Central memory CD4-positive, alpha-beta T cell (primary cell): Measurements from ENCODE around the gene ATP6V0E2.
A peak's percentile ranks its signal among the peaks of the same experiment; 100 is the strongest.
"Not testable (repeated sequence)": the region's sequence is repeated elsewhere in the genome, so short reads cannot be mapped to it uniquely, and the experiment has no call there.

Source experiments
- DNase-seq: peaks from one replicate; pipeline ENCODE4 v3.0.0; 2022
- total RNA-seq, 3 experiments: gene quantifications; one replicate each; lab custom pipeline; 2026; lab: John Stamatoyannopoulos, UW

Gene ATP6V0E2
- 31.2 to 65.4 (median 41.7) reads per million in 3 experiments for total RNA-seq

DNA sequence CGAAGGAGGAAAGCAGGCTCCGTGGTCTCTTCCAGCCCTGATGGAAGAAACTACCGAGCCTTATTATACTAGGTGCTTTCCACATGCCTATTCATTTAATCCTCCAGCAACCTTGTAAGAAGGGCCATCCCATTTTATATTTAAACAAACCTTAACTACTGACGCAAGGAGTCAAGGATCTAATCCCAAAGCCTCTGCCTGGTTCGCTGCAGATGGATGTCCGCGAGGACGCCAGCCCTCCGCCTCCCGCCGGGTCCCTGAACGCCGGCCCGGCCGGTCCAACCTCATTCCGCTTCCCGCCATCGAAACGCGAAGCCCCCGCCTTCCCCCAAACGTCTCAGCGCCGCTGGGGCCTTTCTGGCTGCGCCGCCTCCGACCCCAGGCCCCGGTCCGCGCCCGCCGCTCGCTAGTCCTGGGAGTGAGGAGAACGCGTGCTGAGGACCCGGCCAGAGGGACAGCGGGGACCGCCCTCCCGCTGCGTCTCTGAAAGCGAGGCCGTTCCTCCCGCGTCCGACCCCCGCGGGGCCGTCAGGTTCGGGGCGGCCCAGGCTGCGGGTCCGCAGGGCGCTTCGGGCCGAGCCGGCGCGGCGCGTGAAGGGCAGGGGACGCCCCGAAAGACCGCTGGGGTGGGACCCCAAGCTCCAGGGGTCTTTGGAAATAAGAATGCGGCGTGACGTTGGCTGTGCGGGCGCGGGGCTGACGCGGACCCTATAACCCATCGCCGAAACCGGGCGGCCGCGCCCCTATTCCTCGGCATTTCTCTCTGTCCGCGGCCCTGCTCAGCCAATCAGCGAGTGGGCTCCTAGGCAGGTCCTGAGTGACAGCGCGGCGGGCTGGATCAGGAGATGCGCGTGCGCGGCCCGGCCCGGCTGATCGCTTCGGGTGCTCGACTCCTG lies at the start of gene ATP6V0E2:
TSS of gene ATP6V0E2 (plus strand) at position 896 of the 896 bp plus-strand sequence. CDS start 97 bp downstream, outside the sequence.
- peak; percentile 88 for DNase-seq

DNA sequence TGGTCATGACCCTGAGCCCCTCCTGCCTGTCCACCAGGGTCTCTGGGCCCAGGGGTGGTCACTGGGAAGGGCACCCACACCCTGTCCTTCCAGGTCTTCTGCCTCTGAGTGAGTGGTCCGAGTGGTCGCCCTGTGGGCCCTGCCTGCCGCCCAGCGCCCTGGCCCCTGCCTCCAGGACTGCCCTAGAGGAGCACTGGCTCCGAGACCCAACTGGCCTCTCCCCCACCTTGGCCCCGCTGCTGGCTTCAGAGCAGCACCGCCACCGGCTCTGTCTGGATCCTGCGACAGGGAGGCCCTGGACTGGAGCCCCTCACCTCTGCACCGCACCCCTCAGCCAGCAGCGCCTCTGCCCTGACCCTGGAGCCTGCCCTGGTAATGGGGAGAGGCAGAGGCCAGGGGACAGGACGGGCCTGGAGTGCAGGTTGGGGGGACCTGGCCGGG lies 49.4 kb upstream of the ATP6V0E2 start:
- no peak for DNase-seq

DNA sequence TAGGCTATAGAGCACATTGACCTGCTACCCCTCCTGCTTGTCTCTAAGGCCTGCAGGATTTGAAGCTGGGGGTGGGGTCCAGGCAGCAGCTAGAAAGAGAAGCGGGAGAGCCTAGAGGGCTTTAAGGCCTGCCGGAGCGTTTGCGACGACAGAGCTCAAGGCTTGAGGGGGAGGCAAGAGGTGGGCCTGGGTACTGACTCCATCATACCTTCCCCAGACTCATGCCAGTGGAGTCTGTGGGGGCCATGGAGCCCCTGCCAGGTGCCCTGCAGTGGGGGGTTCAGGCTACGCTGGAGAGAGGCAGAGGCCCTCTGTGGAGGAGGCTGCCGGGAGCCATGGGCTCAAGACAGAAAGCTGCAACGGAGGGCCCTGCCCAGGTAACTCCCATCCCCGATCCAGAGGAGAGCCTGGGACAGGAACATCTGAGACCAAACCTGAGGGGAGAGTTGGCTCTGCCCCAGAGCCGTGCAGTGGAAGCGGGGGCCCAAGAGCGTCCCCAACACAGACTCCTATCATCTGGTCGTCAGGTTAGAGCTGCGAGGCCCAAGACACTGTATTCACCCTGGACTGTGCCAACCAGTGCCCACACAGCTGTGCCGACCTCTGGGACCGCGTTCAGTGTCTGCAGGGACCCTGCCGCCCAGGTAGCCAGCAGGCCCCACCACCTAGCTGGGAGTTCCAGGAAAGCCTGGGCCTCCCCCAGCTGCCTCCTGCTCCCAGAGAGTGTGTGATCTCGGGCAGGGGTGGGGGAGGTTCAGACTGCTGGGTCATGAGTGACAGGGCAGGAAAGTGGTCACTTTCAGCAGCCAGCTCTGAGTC lies 48.8 kb upstream of the ATP6V0E2 start:
- no peak for DNase-seq

DNA sequence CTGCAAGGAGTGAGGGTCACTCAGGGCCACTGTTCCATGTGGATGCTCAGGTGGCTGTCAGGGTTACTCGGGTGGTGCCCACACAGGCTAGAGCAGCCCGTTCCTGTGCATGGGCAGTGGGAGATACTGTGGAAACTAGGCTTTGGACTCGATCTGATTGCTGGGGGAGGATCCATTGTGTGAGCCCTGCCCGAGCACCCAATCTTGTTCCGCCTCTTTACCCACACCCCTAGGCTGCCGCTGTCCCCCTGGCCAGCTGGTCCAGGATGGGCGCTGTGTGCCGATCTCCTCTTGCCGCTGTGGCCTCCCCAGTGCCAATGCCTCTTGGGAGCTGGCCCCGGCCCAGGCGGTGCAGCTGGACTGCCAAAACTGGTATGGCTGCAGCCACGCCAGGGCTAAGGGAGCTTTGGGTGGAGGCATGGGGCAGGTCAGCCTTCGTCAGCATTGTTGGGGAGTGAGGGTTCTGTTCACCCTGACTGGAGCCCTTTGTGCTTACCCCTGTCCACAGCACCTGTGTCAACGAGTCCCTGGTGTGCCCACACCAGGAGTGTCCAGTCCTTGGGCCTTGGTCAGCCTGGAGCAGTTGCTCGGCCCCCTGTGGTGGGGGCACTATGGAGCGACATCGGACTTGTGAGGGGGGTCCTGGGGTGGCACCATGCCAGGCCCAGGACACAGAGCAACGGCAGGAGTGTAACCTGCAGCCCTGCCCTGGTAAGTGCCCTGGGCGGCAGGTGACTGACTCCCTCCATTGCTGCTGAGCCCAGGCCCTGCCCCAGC lies 48.0 kb upstream of the ATP6V0E2 start:
- DNase-seq = no peak

DNA sequence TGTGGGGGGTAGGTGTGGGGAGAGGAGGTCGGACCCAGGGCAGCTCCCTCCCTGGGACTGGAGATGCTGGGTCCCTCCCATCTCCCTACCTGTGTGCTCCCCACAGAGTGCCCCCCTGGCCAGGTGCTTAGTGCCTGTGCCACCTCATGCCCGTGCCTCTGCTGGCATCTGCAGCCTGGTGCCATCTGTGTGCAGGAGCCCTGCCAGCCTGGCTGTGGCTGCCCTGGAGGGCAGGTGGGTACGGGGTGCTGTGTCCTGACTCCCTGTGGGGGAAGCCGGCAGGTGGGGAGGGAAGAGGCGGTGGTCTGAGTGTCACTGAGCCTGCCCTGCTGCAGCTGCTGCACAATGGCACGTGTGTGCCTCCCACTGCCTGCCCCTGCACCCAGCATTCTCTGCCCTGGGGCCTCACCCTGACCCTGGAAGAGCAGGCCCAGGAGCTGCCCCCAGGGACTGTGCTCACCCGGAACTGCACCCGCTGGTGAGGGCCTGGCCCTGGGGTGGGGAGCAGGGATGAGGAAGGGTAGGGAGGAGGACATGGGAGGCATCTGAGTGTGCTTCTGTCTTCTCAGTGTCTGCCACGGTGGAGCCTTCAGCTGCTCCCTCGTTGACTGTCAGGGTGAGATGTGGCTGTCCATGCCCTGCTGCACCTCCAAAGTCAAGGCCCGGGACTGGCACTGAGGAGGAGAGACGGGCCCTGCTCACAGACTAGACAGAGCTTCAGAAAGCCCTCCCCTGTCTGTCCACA lies 47.3 kb upstream of the ATP6V0E2 start:
- DNase-seq = no peak

DNA sequence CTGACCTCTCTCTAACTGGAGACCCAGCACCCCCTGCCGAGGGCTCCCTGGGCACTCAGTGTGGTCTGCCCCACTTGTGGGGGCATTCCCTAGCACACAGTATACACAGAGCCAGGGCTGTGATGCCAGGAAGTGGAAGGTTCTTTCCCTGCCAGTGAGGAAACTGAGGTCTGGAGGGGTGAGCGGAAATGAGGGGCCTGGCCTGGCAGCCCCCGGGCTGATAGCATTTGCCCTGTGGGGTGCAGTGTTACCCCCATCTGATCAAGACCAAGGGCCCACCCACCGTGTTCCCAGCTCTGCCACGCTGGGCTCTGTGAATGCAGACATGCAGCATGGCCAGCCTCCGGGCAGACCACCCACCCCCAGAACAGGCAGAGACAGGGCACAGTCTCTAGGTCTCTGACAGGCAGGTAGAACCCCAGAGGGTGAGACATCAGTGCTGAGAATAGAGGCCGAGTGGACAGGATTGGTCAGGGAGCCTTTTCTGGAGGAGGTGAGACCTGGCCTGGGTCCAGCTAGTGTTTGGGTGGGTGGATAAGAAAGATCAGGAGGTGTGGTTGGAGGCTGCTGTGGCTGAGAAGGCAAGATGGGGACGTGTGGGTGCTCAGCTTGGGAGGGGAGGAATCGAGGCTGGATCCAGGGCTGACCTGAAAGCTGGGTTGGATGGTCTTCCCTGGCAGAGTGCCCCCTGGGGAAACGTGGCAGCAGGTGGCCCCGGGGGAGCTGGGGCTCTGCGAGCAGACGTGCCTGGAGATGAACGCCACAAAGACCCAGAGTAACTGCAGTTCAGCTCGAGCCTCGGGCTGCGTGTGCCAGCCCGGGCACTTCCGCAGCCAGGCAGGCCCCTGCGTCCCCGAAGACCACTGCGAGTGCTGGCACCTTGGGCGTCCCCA lies 46.4 kb upstream of the ATP6V0E2 start:
- no peak for DNase-seq

DNA sequence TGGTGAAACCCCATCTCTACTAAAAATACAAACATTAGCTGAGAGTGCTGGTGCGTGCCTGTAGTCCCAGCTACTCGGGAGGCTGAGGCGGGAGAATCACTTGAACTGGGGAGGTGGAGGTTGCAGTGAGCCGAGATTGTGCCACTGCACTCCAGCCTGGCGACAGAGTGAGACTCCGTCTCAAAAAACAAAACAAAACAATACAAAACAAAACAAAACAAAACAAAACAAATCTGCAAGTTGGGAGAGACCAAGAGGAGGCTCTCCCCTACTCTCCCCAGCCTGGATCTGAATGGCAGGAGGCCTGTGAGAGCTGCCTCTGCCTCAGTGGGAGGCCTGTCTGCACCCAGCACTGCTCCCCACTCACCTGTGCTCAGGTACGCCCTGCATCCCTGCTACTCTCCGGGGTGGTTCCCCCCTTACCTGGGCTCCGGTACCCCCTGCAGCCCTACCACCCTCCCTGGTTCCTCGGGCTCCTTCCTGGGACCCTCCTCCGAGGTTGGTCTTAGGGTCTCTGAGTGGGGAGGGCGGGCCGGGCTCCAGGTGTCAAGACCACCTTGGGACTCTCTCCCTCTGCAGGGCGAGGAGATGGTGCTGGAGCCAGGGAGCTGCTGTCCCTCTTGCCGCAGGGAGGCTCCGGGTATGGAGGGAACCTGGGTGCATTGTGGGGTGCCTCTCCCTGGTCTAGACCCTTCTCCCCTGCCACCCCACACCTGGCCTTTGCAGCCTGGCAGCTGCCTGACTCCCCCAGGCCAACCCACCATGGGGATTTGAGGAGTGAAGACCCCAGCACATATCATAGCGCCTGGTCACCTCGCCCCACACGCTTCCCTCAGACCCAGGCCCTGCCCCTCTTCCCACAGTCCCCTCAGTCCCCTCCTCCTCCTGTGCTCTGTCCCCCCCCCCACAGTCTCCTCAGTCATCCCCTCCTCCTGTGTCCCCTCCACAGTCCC lies 45.1 kb upstream of the ATP6V0E2 start:
- no peak for DNase-seq

DNA sequence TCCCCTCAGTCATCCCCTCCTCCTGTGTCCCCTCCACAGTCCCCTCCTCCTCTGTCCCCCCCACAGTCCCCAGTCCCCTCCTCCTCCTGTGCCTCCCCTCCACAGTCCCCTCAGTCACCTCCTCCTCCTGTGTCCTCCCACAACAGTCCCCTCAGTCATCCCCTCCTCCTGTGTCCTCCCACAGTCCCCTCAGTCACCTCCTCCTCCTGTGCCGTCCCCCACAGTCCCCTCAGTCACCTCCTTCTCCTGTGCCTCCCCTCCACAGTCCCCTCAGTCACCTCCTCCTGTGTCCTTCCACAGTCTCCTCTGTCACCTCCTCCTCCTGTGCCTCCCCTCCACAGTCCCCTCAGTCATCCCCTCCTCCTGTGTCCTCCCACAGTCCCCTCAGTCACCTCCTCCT lies 43.2 kb upstream of the ATP6V0E2 start:
- not testable (repeated sequence) for DNase-seq

DNA sequence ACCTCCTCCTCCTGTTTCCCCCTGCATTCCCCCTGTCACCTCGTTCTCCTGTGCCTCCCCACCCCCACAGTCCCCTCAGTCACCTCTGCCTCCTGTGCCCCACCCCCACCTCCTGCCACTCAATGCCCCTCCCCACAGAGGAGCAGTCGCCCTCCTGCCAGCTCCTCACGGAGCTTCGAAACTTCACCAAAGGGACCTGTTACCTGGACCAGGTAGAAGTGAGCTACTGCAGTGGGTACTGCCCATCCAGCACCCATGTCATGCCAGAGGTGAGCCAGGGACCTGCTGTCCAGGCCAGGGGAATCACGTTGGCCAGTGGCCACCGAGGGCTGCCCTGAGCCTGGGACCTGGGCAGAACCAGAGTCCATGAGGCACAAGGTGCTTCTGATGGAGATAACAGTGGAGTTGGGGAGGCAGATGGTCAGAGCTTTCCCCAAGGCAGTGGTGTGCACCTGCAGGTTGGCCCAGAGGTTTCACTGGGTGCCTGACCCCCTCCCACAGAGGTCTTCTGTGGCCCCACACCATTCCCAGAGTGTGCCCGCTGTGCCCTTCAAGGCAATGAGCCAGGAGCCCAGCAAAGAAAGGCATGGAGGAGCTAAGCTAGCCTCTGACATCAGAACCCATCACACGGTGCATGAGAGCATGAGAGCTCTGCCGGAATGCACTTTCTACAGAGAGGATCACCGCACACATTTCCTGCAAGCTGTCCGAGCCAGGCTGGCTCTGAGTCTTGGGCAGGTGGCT lies 42.6 kb upstream of the ATP6V0E2 start:
- DNase-seq = no peak

DNA sequence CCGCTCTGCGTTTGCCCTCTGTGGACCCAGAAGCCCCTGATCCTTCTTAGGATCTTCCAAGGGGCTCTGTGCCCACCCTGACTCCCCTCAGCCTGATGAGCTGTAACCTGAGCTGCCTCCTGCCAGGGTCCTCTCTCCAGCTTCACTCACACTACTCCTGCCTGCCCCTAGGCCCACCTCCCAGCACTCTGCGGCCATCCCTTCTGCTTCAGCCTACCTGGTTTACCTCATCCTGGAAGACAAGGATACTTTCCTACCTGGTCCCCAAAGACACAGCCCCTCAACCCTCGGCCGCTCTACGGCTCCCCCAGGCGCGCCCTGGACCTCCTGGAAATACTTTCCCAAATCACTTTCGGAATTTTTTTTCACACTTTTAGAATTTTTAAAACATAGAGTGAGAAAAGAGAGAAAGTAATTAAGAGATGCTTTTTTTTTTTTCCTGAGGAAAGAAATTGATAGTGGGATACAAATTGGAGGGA lies 42.0 kb upstream of the ATP6V0E2 start:
- DNase-seq = no peak

DNA sequence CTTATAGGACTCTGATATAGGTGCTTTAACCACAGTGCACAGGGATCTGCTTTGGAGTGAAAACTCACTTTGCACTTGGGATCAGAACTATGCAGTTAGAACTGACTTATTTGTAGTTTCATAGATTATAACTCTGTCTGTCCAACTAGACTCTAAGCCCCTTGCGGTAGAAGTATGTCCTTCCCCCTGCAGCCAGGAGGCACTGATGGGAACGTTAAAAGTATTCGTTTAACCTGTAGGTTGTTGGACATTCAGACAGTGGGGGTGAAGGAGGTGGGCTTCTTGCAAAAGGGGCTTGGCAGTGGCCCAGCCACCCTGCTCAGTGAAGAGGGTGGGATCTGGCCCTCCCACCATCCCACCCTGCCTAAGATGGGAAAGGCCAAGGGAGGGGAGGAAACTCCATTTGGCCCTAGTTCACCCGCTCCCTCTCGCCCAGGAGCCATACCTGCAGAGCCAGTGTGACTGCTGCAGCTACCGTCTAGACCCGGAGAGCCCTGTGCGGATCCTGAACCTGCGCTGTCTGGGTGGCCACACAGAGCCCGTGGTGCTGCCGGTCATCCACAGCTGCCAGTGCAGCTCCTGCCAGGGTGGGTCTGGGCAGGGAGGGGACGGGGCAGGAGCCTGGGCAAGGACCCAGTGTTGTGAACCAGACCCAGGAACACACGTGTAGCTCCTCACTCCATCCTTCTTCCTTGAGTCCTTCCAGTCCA lies 41.3 kb upstream of the ATP6V0E2 start:
- no peak for DNase-seq

DNA sequence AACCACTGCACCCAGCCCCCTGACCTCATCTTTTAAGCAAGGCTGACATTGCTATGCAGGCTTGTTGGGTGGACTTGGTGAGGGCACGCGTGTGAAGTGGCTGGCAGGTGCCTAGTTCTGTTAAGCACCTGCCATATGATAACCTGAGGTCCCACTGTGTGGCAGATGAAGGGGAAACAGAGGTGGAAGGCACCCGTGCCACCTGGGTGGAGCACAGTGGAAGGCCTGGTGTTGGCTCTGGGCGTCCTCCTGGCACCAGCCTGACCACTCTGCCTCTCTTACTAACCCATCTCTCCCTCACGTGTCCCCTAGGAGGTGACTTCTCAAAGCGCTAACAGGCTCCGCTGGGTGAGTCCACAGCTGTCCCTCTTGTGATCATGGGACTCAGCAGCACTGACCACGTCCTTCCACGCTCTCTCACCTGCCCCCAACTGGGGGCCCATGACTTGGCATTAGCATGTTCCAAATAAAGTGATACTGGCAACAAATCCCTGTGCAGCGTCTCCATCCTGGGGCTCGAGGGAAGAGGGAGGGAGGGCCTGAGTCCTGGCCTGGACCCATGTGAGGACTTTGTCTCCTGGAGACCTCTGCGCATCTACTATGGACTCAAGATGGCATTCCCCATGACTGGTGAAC lies 40.2 kb upstream of the ATP6V0E2 start:
- DNase-seq = no peak

DNA sequence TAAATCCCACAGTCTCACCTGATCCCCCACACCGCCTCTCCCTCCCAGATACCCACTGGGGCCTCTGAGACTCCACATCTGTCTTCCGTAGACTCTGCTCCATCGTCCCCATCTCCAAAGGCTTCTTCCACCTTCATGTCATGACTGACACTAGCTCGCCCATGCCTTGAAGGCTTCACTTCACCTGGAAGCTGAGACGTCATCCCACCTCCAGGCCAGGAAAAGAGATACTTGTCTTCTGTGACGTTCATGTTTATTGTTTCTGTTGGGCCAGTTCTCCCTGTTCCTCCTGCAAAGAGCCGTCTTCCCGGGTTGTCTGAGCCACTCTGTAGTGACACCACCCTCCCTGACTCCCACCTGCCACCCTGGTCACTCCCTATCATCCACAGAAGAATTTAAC lies 39.2 kb upstream of the ATP6V0E2 start:
- DNase-seq = no peak

DNA sequence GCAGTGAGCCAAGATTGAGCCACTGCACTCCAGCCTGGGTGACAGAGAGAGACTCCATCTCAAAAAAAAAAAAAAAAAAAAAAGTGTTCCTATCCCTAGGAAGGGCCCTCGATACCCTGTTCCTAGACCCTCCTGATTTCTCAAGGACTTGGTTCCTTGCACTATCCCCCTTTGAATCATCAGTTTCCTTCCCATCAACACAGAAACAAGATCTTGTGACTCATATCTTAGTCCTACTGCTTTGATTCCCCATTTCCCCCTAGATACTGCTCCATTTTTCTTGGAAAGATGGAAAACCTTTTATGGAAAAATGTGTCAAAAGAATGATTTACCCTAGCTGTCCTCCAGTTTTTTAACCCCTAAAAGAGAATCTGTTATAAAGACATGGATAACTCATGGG lies 37.3 kb upstream of the ATP6V0E2 start:
- DNase-seq = no peak

DNA sequence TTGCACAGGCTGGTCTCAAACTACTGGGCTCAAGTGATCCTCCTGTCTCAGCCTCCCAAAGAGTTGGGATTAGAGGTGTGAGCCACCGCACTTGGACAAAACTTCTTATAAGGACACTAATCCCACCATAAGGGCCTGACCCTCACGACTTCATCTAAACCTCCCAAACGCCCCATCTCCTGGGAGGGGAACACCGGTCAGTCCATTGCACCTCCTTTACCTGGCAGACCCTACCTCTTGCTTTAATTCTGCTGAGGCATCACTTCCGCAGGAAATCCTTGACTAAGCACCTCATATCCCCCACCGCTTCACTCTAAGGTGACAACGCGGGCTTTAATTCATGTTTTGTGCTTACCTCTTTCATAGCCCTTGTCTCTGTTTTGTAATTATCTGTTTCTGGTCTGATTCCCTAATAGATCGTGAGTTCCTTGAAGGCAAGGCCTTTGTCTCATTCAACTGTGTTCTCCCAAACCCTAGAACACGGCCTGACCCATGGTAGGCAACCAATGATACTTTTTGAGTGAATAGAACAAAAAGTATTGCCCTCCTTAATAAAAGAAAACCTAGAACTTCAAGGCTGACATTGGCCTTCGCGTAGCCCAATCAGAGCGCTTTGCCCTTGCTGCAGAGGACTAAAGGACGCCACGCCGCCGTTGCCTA lies 36.1 kb upstream of the ATP6V0E2 start:
- no peak for DNase-seq

DNA sequence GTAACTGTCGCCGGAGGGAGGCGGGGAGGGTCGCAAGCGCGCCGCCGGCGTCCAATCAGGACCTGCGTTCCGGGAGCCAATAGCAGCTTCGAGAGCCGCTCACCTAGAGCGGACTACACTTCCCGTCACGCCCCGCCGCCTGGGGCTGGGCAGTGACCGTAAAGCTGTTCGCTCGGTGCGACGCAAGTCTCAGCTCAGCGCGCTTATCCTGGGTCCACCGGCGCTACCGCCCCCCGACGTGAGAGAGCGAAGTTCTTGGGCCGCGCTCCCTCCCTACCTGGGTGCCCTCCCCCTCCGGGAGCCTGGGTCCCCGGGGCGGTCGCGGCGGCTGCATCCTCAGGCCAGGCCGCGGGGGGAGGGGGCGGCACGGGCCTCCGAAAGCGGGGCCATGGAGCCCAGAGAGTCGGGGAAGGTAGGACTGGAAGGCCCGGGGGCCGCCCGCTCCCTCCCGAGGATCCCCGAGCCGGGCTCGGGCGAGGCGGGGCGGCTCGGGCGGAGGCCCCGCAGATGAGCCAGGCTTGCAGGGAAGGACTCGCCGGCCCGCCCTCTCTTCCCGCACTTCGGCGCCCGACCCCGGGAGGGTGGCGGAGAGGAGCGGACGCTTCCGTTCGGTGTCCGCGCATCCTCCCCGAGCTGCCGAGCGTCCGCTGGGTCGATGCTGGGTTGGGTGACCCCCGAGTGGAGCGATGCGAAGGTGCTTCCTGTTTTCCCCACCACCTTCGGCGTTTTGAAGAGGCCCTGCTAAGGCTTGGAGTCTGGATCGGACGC lies 35.4 kb upstream of the ATP6V0E2 start, which contains the start of gene ZNF862:
TSS of gene ZNF862 (plus strand) at position 152 of the 768 bp plus-strand sequence. CDS start at position 389, 237 bp downstream.
- DNase-seq = peak; percentile 95
